HepG2 (cell line): ENCODE data around the gene NPHS1. TPM values are rescaled to one million over a fixed set of nuclear protein-coding genes. Genes with fewer than 3 reads are reported as not detected.

ENCODE experiments used
- CBFB ChIP-seq: sonication (generic); formaldehyde crosslinking; IDR thresholded peaks from 2 replicates; pipeline ENCODE4 v1.4.0; 2020; ENCODE audit warnings: missing genetic modification reagents
- CHCHD3 ChIP-seq: sonication (generic); formaldehyde crosslinking; IDR thresholded peaks from 2 replicates; pipeline ENCODE4 v1.8.0; 2022; ENCODE audit warnings: mild to moderate bottlenecking, missing genetic modification reagents, moderate library complexity
- ETV5 ChIP-seq: IDR thresholded peaks from 2 replicates; pipeline ENCODE4 v1.6.1; 2018; ENCODE audit warnings: missing biosample characterization, missing genetic modification reagents, inconsistent platforms, borderline replicate concordance
- FOXC1 ChIP-seq: sonication (generic); formaldehyde crosslinking; IDR thresholded peaks from 2 replicates; pipeline ENCODE4 v1.8.0; 2022; ENCODE audit warnings: mild to moderate bottlenecking, missing genetic modification reagents, borderline replicate concordance
- FOXJ3 ChIP-seq: sonication (generic); formaldehyde crosslinking; IDR thresholded peaks from 2 replicates; pipeline ENCODE4 v1.4.0; 2020; ENCODE audit warnings: missing genetic modification reagents, mild to moderate bottlenecking, borderline replicate concordance
- HHEX ChIP-seq: IDR thresholded peaks from 2 replicates; pipeline ENCODE4 v1.6.1; 2016; ENCODE audit warnings: control low read depth
- MAFF ChIP-seq: IDR thresholded peaks from 2 replicates; pipeline ENCODE4 v1.6.1; 2011; ENCODE audit warnings: low read depth, low read length, improper control_type of control experiment
- MATR3 ChIP-seq: sonication (generic); formaldehyde crosslinking; IDR thresholded peaks from 2 replicates; pipeline ENCODE4 v1.4.0; 2020; ENCODE audit warnings: missing genetic modification reagents
- NCOA2 ChIP-seq: sonication (generic); formaldehyde crosslinking; IDR thresholded peaks from 2 replicates; pipeline ENCODE4 v1.8.0; 2022; ENCODE audit warnings: inconsistent platforms
- RAD51 ChIP-seq: fragments of 450-650 bp; IDR thresholded peaks from 2 replicates; pipeline ENCODE4 v1.6.1; 2016; ENCODE audit warnings: borderline replicate concordance
- TBX3 ChIP-seq: fragments of 450-650 bp; IDR thresholded peaks from 2 replicates; pipeline ENCODE4 v1.6.1; 2017; ENCODE audit warnings: antibody characterized with exemption, mild to moderate bottlenecking, inconsistent platforms, borderline replicate concordance
- ZNF143 ChIP-seq: sonication (generic); formaldehyde crosslinking; IDR thresholded peaks from 2 replicates; pipeline ENCODE4 v1.4.0; 2020; ENCODE audit warnings: missing genetic modification reagents
- ZNF562 ChIP-seq: sonication (generic); formaldehyde crosslinking; IDR thresholded peaks from 2 replicates; pipeline ENCODE4 v1.8.0; 2022; ENCODE audit warnings: missing genetic modification reagents, borderline replicate concordance
- ZNF644 ChIP-seq: IDR thresholded peaks from 2 replicates; pipeline ENCODE4 v1.6.1; 2016; ENCODE audit warnings: low read depth
- ZNF7 ChIP-seq: IDR thresholded peaks from 2 replicates; pipeline ENCODE4 v1.6.1; 2016; ENCODE audit warnings: missing biosample characterization, missing genetic modification reagents
- polyA plus RNA-seq, 8 experiments: library from polyadenylated mRNA; depleted of rRNA in 3 of 8; stranded (reverse) in 7 of 8; unstranded in 1 of 8; fragments of >200 nt; fragmentation: Illumina TruSeq in 4 of 8; extraction: Trizol in 4 of 8; gene quantifications; 2 replicates each; pipeline versions ENCODE4 v1.2.1 to v1.2.3, GENCODE V29; 2011 to 2016; ENCODE audit warnings: low read depth in 4 of 8, missing spikeins in 1 of 8, mixed read lengths in 1 of 8; ENCODE audit not compliant: insufficient read depth in 1 of 8
- total RNA-seq, 5 experiments: library from RNA; depleted of rRNA; stranded (reverse); fragments of >200 nt; fragmentation: Illumina TruSeq; extraction: Trizol; gene quantifications; 2 replicates each; pipeline ENCODE4 v1.2.3, GENCODE V29; 2016; ENCODE audit warnings: low read depth in 1 of 5
- TF ChIP-seq, protein P1 (sequence below): sonication (generic); formaldehyde crosslinking; IDR thresholded peaks from 2 replicates; pipeline ENCODE4 v1.8.0; 2022; ENCODE audit warnings: missing genetic modification reagents, mild to moderate bottlenecking, moderate library complexity, borderline replicate concordance
- TF ChIP-seq, protein P2 (sequence below): IDR thresholded peaks from 2 replicates; pipeline ENCODE4 v1.6.1; 2016; ENCODE audit warnings: missing compliant biosample characterization, missing genetic modification reagents, borderline replicate concordance
- TF ChIP-seq, protein P3 (sequence below): sonication (generic); formaldehyde crosslinking; IDR thresholded peaks from 2 replicates; pipeline ENCODE4 v1.5.1; 2020; ENCODE audit warnings: mild to moderate bottlenecking, missing genetic modification reagents, borderline replicate concordance
- TF ChIP-seq, protein P4 (sequence below): sonication (generic); formaldehyde crosslinking; IDR thresholded peaks from 2 replicates; pipeline ENCODE4 v1.5.0; 2020; ENCODE audit warnings: missing genetic modification reagents
- TF ChIP-seq, protein P5 (sequence below), 2 experiments: sonication (generic) in 1 of 2; formaldehyde crosslinking in 1 of 2; IDR thresholded peaks; 2 replicates each; pipeline versions ENCODE4 v1.5.1 to v1.6.1; 2011 to 2020; ENCODE audit warnings: borderline replicate concordance in 1 of 2, low read depth in 1 of 2, low read length in 1 of 2, mild to moderate bottlenecking in 1 of 2, missing genetic modification reagents in 1 of 2, moderate library complexity in 1 of 2
- TF ChIP-seq, protein P6 (sequence below): sonication (generic); formaldehyde crosslinking; IDR thresholded peaks from 2 replicates; pipeline ENCODE4 v1.8.0; 2023; ENCODE audit warnings: mild to moderate bottlenecking, missing genetic modification reagents

NPHS1 gene
- total and polyA plus RNA-seq, 2 of the 13 experiments (the other 11 are each of a cell fraction or from before 2014, with no cell fraction given), result not detected

GRCh38 chr19:35879770-35880317 is 27.5 kb upstream of the NPHS1 start (continued):
- TF ChIP-seq, protein P1, sequence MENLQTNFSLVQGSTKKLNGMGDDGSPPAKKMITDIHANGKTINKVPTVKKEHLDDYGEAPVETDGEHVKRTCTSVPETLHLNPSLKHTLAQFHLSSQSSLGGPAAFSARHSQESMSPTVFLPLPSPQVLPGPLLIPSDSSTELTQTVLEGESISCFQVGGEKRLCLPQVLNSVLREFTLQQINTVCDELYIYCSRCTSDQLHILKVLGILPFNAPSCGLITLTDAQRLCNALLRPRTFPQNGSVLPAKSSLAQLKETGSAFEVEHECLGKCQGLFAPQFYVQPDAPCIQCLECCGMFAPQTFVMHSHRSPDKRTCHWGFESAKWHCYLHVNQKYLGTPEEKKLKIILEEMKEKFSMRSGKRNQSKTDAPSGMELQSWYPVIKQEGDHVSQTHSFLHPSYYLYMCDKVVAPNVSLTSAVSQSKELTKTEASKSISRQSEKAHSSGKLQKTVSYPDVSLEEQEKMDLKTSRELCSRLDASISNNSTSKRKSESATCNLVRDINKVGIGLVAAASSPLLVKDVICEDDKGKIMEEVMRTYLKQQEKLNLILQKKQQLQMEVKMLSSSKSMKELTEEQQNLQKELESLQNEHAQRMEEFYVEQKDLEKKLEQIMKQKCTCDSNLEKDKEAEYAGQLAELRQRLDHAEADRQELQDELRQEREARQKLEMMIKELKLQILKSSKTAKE (CRISPR knock-in tag), result peak; percentile 53; the same call in 1 of the 2 replicates
- TF ChIP-seq ZNF7 (CRISPR knock-in tag), result 0 out of 2 replicates have a peak, but pooled peaks have one; percentile 10
- TF ChIP-seq MATR3 (CRISPR knock-in tag), result no peak
- TF ChIP-seq, protein P2, sequence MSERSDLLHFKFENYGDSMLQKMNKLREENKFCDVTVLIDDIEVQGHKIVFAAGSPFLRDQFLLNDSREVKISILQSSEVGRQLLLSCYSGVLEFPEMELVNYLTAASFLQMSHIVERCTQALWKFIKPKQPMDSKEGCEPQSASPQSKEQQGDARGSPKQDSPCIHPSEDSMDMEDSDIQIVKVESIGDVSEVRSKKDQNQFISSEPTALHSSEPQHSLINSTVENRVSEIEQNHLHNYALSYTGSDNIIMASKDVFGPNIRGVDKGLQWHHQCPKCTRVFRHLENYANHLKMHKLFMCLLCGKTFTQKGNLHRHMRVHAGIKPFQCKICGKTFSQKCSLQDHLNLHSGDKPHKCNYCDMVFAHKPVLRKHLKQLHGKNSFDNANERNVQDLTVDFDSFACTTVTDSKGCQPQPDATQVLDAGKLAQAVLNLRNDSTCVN, result peak; percentile 94
- TF ChIP-seq, protein P3, sequence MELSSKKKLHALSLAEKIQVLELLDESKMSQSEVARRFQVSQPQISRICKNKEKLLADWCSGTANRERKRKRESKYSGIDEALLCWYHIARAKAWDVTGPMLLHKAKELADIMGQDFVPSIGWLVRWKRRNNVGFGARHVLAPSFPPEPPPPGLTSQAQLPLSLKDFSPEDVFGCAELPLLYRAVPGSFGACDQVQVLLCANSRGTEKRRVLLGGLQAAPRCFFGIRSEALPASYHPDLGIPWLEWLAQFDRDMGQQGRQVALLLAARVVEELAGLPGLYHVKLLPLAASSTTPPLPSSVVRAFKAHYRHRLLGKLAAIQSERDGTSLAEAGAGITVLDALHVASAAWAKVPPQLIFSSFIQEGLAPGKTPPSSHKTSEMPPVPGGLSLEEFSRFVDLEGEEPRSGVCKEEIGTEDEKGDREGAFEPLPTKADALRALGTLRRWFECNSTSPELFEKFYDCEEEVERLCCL (CRISPR knock-in tag), result peak; percentile 85; the same call in 1 of the 2 replicates
- peak; percentile 59; the same call in 1 of the 2 replicates for TF ChIP-seq FOXC1
- TF ChIP-seq CHCHD3, result peak; percentile 88
- TF ChIP-seq, protein P4, sequence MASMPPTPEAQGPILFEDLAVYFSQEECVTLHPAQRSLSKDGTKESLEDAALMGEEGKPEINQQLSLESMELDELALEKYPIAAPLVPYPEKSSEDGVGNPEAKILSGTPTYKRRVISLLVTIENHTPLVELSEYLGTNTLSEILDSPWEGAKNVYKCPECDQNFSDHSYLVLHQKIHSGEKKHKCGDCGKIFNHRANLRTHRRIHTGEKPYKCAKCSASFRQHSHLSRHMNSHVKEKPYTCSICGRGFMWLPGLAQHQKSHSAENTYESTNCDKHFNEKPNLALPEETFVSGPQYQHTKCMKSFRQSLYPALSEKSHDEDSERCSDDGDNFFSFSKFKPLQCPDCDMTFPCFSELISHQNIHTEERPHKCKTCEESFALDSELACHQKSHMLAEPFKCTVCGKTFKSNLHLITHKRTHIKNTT (CRISPR knock-in tag), result no peak
- no peak; the same call in 1 of the 2 replicates for TF ChIP-seq RAD51
- TF ChIP-seq FOXJ3 (CRISPR knock-in tag), result no peak
- TF ChIP-seq MAFF, result no peak
- no peak for TF ChIP-seq TBX3
- no peak for TF ChIP-seq ZNF562
- TF ChIP-seq ZNF644 (CRISPR knock-in tag), result 0 out of 2 replicates have a peak, but pooled peaks have one; percentile 43
- TF ChIP-seq, protein P5, sequence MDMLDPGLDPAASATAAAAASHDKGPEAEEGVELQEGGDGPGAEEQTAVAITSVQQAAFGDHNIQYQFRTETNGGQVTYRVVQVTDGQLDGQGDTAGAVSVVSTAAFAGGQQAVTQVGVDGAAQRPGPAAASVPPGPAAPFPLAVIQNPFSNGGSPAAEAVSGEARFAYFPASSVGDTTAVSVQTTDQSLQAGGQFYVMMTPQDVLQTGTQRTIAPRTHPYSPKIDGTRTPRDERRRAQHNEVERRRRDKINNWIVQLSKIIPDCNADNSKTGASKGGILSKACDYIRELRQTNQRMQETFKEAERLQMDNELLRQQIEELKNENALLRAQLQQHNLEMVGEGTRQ (IDR thresholded peaks at IDR 0.05; ENCODE audit: low read depth, low read length), result no peak
- TF ChIP-seq, protein P5 (CRISPR knock-in tag; IDR thresholded peaks at IDR 0.05; ENCODE audit: borderline replicate concordance), result no peak; the same call in 1 of the 2 replicates
- TF ChIP-seq CBFB (CRISPR knock-in tag), result peak; percentile 60; the same call in 1 of the 2 replicates
- no peak for TF ChIP-seq HHEX
- peak; percentile 82 for TF ChIP-seq NCOA2 (CRISPR knock-in tag)
- peak; percentile 52; the same call in 1 of the 2 replicates for TF ChIP-seq ZNF143 (CRISPR knock-in tag)
- TF ChIP-seq, protein P6, sequence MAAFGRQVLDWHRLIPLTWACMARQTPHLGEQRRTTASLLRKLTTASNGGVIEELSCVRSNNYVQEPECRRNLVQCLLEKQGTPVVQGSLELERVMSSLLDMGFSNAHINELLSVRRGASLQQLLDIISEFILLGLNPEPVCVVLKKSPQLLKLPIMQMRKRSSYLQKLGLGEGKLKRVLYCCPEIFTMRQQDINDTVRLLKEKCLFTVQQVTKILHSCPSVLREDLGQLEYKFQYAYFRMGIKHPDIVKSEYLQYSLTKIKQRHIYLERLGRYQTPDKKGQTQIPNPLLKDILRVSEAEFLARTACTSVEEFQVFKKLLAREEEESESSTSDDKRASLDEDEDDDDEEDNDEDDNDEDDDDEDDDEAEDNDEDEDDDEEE (CRISPR knock-in tag), result peak; percentile 97
- peak; percentile 54 for TF ChIP-seq ETV5 (CRISPR knock-in tag)
